Dedifferentiated amniotic fluid mesenchymal stem cell (primary cell): ENCODE results near the gene DMBX1.

Experiments
- DNase-seq: peaks from one replicate; pipeline ENCODE4 v3.0.0-alpha.2; 2016; ENCODE audit errors: extremely low spot score

The DMBX1 gene

DNA sequence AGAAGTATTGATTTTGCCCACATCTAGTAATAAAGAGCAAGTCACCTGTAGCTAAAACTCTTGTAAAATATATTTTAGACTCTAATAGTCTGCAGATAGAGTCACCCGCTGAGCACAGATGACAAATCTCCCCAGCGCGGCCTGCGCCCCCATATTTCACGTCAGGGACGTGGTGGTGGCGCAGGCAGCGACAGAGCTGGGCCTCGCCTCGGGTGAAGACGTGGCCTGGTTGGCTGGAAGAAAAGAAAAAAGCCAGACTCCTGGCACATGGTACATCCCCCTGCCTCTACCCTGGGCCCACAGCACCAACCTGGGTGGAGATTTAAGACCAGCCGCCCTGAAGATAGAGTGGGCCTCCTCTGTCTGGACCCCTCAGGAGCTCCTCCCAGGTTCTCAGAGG is 6.0 kb upstream of the DMBX1 start:
- DNase-seq: no peak

DNA sequence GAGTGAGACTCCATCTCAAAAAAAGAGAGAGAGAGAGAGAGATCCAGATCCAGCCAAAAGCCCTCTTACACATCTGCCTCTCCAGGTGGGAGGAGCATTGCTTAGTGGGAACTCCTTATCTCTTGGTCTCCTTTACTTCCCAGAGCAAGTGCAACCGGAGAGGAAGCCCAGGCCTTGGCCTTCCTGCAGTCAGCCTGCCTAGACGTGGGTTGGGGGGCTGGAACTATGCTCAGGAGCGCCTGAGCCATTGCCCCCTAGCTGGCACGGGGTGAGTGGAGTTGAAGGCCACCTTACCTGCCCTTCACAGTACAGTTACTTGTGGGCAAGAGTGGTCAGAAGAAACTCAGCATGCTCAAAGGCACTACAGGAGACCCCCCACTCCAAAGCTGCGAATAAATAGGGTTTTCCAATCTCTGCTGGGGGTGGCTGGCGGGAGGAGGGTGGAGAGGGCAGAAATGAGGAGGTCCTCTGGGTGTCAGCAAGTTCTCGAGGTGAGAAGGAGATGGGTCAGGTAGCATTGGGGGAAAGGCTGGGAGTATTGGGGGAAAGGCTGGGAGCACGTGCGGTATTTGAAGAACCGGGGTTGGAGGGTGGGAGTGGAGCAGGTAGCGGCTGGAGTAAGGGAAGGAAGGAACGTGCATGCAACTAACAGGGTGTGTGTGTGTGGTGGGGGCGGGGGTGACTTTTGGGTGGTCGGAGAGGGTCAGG is 4.7 kb upstream of the DMBX1 start:
- no peak for DNase-seq

DNA sequence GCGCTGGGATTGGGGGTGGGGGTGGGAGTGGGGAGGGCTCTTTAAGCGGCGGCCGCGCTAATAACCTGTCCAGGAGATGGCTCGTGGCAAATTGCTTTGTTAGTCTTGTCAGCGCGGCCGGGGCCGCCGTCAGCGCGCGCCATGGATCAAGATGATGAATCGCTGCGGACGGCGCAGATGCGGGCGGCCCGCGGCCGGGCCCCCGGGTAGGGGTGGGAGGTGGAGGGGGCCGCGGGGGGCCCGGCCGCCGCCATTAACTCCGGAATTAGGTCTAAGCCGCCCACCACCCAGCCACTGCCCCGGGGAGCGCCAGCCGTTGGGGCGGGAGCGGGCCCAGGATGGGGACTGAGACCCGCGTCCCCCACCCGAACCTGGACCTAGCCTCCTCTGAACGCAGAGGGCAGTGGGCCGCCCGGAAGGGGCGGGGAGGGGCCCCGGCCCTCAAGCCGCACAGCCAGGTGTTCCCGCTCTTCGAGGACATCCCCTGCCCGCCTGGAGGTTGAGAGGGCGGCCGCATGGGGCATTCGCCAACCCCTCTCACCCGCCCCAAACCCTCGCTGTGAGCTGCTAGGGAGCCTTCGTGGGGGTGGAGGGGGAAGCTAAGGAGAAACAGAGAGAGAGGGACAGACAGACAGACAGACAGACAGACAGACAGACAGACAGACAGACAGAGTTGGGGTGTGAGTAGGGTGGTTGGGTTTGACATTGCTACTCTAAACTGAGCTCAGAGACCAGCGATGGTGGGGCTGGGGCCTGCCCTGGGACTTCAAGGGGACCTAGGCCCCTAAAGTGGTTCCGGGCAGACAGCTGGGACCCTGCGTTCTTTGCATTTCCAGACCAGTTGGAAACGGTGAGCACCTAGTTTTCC is 3.8 kb upstream of the DMBX1 start:
- DNase-seq: no peak

DNA sequence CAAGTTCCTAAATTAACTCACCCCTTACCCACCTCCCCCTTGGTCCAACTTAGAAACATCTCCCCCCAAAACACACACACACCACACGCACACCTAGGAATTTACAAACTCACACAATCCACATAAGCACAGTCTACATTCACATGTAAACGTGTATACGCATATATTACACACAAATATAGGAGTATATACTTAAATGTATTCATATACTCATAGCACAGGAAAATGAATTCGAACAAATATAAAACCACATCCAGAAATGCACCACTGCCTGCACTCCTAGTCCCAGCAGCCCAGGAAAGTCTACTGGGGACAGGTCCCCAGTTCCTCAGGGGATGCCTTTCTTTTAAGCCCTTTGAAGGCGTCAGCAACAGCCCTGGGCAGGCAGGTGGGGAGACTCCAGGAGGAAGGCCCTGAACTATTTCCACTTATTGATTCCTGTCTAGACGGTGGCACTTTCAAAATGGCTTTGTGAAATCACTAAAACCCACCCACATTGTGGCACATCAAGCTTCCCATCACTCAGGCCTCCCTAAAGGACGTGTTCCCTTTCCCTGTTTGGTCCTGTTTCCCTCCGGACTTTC is 3.1 kb upstream of the DMBX1 start:
- DNase-seq: no peak

DNA sequence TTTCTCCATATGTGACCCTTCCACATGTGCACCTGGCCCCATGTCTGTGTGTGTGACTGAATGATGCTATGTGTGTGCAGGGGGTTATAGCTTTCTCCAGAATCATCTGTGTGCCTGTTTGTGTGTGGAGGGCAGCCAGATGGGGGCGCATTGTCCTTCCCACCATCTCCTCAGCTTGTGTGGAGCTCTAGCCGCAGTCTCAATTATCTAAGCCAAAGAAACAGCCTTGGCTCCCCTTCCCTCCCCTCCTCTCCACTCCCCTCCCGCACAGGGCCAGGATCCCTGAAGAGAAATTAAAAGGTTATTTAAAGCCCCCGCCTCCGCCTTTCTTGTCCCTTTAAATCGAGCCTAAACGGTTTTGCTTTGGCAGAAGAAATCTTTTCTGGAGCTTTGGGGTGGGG is 1.8 kb upstream of the DMBX1 start:
- DNase-seq: no peak

DNA sequence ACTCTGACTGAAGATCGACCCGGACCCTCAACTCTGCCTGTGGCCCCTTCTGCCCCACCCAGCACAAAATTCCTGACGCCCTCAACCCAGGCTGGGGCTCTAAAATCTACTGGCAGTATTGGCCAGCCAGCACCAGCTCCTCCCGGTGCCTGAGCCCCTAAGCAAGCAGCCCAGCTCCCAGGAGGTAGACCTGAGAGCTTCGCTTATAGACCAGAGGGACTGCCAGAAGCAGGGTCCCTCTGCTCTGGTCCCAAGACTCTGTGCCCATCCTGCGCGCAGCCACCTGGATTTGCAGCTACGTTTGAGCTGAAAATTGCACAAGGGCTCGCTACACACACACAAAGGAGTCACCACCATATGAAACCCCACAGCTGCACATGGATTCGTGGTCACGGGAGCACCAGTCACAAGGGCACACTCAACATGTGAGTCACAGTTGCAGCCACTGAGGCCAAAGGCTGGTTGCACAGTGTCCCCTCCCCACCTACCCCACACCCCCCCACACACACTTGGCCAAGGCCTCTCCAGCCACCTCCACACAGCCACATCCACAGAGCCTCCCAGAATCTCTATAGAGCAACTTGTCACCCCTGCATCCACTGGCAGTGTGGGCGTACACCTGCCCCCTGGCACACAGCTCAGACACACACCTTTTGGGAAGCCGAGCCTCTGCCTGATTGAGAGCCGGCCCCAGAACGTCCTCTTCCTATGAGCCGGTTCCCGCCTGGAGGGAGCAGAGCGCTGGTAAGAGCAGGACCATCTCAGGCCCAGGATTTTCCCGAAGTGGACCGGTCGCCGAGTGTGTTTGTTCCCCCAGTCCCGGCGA is 1.1 kb upstream of the DMBX1 start:
- no peak for DNase-seq

DNA sequence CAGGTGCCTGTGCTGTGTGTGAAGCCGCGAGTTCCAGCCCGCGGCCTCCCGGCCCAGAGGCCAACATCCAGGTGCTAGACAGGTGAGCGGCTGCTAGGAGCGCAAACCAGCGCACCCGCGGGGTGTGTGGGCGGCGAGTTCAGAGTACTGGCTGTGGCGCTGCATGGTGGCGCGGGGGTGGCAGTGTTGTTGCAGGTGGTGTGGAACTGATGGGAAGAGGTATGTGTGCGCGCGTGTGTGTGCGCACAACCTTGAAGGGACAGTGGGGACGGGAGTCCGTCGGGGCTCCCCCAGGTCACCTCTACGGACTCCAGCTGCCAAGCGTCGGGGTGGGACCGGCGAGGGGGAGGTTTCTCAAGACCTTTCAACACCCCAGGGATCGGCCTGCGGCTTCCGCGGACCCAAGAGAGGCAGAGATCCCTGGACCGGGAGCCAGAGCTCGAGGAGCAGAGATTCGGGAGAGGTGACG is 433 bp upstream of the DMBX1 start:
- no peak for DNase-seq

DNA sequence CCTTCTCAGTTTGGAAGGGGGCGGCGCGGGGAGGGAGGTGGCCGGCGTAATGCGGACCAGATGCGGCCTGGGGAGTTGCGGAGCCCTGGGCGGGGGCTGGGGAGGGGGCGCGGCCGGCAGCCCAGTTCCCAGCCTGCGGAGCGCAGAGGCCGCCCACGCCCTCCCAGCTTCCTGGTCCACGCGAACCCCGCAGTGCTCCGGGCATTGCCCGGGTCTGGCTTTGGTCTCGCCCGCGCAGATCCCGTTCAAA is 695 bp downstream of the DMBX1 start:
- no peak for DNase-seq

DNA sequence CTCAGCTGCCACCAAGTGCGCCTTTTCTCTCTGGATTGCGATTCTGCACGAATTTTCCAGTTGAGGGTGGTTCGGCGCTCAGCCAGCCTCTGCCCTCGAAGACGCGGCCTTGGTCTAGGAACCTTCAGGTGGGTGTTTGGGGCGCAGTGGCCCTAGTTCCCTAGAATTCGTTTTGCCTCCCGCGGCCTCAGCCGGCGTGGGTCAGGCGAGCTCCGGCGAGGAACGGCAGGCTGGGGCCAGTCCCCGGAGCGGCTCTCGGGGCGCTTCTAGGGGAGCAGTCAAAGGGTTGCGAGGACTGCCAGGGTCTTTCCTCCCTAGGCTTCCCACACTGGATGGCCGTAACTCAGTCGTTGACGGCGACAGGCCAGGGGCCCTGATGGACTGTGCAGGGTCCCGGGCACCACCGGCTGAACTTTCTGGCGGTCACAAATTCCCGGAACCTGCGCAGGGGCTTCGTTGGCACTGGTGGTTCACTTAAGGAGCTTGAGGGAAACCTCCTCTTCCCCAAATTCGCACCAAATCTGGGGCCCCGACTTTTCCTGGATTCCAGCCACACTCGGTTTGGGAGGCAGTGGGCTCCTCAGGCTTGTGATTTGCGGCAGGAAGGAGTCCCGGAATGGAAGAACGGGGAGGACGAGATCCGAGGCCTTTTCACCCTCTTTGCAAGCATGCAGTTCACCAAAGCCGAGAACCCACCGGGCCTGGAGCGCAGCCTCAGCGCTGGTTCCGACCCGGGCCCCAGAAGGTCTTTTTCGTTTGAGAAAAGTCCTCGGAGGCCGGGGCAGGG is 1.2 kb downstream of the DMBX1 start:
- no peak for DNase-seq

DNA sequence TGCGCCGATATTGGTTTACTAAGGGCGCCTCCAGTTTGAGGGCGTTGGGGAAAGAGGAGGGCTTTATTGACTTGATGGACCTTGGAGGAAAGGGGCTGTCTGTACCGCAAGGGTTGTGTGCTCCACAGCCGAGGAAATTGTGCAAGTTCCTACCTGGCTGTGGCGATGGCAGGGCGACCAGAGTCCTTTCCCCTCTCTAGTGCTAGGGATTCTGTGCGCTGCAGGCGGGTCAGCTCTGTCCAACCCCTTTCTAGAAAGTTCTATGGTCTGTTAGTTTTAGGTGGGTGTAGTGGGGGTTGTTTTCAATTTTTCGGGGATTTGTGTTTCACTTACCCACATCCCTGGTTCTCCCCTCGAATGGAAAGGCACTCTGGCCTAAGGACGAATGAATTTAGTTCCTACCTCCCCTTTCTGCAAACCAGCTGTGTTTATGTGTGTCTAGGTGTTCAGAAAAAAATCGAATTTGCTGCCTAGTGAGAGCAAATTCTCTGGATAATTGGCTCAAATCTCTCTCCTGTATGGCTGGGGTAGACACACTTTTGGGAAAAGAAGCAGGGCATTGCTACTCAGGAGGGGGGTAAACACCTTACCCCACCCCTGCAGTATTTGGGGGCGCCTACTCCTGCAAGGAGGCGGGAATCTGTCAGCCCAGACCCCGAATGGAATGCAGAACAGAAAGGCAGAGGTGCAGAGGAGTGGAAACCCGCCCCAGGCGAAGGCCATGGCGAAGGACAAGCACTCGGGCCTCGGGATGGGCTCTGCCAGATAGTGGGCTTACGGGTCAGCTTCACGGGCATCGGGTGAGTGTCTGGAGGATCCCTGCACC is 2.0 kb downstream of the DMBX1 start:
- no peak for DNase-seq

DNA sequence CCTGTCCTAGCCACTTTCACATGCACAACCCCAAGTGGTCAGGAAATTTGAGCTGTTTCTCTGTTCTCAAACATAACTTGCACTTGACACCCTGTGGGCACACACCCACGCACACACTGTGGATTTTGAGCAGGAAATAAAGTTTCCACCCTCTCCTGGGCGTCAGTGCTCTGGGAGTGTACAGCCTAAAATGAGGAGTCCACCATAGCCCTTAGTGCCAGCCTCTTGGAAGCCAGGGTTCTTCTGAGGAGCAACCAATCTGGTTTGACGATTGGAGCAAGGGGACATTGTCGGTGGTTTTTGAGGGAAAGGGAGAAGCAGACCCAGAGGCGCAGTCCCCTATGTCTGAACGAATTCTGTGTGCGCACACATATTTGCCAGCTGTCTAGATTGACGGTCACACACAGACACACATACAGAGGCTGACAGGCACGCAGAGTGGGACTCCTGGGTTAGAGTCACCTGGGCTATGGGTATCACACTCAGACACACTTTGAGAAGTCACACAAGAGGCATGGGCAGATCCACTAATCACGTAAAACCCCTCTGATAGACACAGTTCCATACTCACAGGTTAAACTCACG is 2.7 kb downstream of the DMBX1 start:
- DNase-seq: no peak

DNA sequence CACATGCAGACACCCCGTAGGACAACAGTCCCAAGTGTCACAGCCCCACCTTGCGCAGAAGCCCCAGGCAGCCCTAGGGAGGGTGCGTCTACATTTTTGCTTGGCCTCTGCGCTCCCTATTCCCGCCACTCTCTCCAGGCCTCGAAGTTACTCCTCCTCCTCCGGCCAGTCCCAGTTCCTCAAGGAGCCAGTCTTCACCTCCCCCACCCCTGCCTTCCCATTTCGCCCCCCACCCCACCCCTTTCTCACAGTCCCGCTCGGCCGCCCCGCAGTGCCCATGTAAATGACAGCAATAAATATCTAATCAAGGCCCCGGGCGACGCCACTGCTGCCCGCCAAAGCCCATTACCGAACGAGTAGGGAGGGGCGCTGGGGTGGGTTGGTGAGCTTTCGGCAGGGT is 3.2 kb downstream of the DMBX1 start:
- DNase-seq: no peak

DNA sequence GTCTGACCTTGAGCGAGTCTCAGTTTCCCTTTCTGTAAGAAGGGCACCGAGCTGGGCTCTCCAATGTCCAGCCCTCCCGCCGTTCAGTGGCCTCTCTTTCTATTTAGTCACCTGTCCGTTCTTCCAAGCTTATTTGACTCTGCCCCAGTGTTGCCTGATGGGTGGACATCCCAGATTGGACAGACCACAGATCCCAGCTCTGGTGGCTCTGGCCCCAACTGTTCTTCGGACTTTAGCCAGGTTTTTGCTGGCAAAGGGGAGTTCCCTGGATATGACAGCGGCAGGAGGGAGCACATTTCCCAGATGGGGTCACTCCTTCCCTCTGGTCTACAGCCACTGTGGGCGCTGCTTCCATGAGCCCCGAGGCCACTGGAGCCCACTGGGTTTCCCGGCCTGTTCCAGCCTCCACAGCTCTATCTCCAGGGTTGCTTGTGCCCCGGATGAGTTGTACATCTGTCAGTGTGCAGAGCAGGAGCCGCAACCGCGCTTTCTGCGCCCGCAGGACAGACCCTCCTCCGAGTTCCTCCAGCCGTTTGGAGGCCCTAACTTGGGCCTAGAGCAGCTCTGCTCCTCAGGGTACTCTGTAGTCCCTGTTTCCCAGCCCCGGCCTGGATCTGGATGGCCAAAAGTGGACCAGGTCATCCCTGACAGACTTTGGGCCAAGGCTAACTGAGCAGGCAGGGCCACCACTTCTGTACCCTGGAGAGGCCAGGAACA is 3.8 kb downstream of the DMBX1 start:
- no peak for DNase-seq

DNA sequence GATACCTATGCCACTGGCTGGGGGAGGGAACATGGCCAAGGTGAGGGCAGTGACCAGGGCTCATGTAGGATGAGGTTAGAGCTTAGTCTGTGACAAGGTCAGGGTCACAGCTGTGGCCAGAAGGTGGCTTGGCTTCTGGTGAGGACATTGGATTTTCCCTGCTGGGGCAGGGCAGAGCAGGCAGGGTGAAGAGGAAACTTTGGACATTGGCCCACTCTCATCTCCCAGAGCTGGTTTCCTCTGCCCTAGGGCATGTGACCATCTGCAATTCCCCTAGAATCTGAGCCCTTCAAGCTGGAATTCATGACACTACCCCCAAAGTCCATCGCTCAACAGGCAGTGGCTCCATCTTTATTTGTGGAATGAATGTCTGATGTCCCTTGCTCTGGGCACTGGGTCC is 5.3 kb downstream of the DMBX1 start:
- no peak for DNase-seq

DNA sequence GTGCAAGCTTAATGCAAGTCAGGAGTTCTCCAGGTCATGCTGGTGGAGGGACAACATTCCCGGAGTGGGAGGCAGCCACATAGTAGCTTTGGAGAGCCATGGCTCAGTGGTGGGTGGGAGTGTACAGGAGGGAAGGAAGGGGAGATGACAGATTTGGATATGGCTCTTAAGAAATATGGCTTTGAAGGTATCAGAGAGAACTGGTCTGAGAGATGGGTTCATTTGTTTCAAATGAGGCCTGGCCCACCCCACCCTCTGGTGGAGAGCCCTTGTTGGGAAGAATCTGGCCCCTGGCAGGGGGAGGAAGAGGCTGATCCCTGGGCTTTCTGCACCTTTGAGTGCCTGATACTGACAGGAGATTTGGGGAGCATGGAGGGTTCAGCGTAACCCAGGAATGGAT is 6.1 kb downstream of the DMBX1 start:
- no peak for DNase-seq

DNA sequence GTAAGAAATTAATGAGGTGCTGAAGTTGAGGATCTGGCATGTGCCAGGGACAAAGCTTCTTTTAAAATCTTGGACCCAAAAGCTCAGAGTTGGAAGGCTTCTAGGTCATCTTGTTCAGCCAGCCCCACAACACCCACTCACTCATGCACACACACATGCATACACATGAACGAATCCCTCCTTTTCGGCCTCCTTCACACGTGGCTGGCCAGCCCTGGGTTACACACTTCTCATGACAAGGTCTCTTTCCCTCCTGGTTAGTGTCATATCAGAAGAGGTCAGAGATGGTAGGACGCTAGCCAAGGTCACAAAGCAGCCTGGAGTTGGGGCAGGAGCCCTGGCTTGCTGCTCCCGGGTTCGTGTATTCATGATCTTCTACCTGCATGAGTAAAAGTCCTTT is 6.9 kb downstream of the DMBX1 start:
- DNase-seq: no peak

DNA sequence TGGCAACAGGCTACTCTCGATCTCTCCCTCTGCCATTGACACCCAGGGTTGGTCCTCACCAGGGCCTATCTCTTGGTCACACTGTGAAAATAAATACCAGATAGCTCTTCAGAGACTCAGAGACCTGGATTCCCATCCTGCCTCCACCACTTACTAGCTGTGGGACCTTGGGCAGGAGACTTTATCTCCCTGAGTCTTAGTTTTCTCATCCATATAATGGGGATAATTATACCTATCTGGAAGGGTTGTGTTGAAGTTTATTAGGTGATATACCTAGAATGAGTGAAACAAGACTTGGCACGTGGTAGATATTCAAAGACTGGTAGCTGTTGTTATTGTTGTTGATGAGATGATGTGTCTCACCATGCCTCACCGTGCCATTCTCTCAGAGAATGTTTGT is 7.4 kb downstream of the DMBX1 start:
- no peak for DNase-seq

DNA sequence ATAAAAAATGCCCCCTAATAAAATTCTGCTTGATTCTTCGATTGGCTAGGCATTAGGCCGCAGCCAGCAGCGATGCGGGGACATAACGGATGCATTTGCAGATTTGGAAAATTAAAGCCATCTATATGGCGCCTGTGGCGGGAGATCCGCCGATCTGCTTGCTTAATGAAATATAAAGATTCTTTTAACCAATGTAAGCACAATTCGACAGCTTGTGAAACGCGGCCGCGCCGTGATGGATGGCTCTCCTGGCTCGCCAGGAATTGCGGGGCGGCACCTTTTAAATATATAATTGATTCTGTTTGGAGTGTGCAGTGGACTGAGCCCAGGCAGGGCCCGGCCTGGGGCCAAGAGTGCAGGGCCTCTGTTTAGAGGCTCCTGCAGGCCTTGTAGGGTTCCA is 8.0 kb downstream of the DMBX1 start:
- DNase-seq: no peak

DNA sequence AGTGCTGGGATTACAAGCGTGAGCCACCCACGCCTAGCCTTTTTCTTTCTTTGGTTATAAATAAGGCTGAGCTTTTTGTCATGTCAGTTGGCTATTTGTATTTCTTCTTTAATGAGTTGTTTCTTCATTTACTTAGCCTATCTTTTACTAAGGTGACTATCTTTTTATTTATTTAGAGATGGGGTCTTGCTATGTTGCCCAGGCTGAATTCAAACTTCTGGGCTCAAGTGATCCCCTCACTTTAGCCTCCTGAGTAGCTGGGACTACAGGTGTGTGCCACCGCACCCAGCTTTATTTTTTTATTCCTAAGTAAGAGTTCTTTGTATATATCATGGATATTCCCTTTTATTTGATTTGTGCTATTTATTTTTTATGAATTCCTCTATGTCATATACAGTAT is 11.9 kb downstream of the DMBX1 start:
- no peak for DNase-seq

DNA sequence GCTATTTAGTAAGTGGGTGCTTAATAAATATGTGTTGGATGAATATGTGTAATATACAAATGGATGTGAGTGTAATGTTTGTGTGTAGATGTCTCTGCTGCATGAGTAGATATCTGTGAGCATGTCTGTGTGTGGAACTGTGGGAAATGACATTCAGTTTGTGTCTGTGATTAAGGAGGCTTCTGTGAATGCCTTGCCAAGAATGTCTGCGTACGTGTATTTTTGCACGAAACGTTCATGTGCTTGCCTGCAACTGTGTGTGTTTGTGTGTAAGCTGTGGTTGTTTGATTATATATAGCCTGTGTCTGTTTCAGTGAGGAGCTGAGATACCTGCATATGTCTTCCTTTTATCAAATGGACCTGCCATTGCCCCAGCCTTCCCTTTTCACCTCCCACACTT is 13.8 kb downstream of the DMBX1 start:
- no peak for DNase-seq
